Mesendoderm (in vitro differentiated cells): Measurements from ENCODE around the gene FSHR.
A peak's percentile ranks its signal among the peaks of the same experiment; 100 is the strongest.

Source experiments
- DNase-seq: peaks from one replicate; pipeline ENCODE4 v3.0.0; 2013
- H2AK5ac ChIP-seq: 2 replicates; pipeline ENCODE4 v1.6.1; 2013; ENCODE audit warnings: low read length, inconsistent platforms
- H2BK120ac ChIP-seq: 2 replicates; pipeline ENCODE4 v1.6.1; 2013; ENCODE audit warnings: low read depth, mild to moderate bottlenecking, low read length, moderate library complexity, mixed read lengths
- H2BK15ac ChIP-seq: replicated peaks from 2 replicates; pipeline ENCODE4 v1.6.1; 2013; ENCODE audit warnings: low read depth, mild to moderate bottlenecking, moderate library complexity
- H2BK5ac ChIP-seq: 2 replicates; pipeline ENCODE4 v1.6.1; 2013; ENCODE audit warnings: low read length, inconsistent platforms
- H3K18ac ChIP-seq: 2 replicates; pipeline ENCODE4 v1.6.1; 2013; ENCODE audit warnings: mild to moderate bottlenecking, low read length, mixed read lengths
- H3K23ac ChIP-seq: one replicate; pipeline ENCODE4 v1.6.1; 2013; ENCODE audit warnings: low read length
- H3K27ac ChIP-seq: 2 replicates; pipeline ENCODE4 v1.5.1; 2013; ENCODE audit warnings: low read depth, mild to moderate bottlenecking, inconsistent platforms, low read length, moderate library complexity
- H3K27me3 ChIP-seq: 2 replicates; pipeline ENCODE4 v1.6.1; 2013; ENCODE audit warnings: low read length, control low read depth, mild to moderate bottlenecking, inconsistent platforms; ENCODE audit not compliant: insufficient read depth, poor library complexity
- H3K36me3 ChIP-seq: 2 replicates; pipeline ENCODE4 v1.6.1; 2013; ENCODE audit warnings: low read length, inconsistent platforms; ENCODE audit not compliant: control insufficient read depth, insufficient read depth
- H3K4ac ChIP-seq: one replicate; pipeline ENCODE4 v1.6.1; 2013; ENCODE audit warnings: low read depth, mild to moderate bottlenecking, low read length, moderate library complexity
- H3K4me1 ChIP-seq: 2 replicates; pipeline ENCODE4 v1.6.1; 2013; ENCODE audit warnings: low read depth, low read length, inconsistent platforms; ENCODE audit not compliant: control insufficient read depth
- H3K4me2 ChIP-seq: 2 replicates; pipeline ENCODE4 v1.6.1; 2013; ENCODE audit warnings: low read length
- H3K4me3 ChIP-seq: 2 replicates; pipeline ENCODE4 v1.5.1; 2013; ENCODE audit warnings: mild to moderate bottlenecking, low read length
- H3K56ac ChIP-seq: one replicate; pipeline ENCODE4 v1.6.1; 2013; ENCODE audit warnings: low read length
- H3K79me1 ChIP-seq: 2 replicates; pipeline ENCODE4 v1.6.1; 2013; ENCODE audit warnings: low read length, inconsistent platforms
- H3K79me2 ChIP-seq: 2 replicates; pipeline ENCODE4 v1.6.1; 2013; ENCODE audit warnings: mild to moderate bottlenecking, low read length; ENCODE audit not compliant: control insufficient read depth, insufficient read depth
- H3K9ac ChIP-seq: 2 replicates; pipeline ENCODE4 v1.6.1; 2013; ENCODE audit warnings: low read length, inconsistent platforms
- H4K5ac ChIP-seq: one replicate; pipeline ENCODE4 v1.6.1; 2013; ENCODE audit warnings: low read length
- H4K8ac ChIP-seq: one replicate; pipeline ENCODE4 v1.6.1; 2013; ENCODE audit warnings: low read depth, mild to moderate bottlenecking, control low read depth, low read length, moderate library complexity
- WGBS: extraction: QIAGEN DNeasy Blood & Tissue Kit; methylation state at CpG from one replicate; pipeline ENCODE4 v1.1.7; 2013; ENCODE audit warnings: low lambda C conversion rate, missing lambda C conversion rate; ENCODE audit not compliant: insufficient coverage; ENCODE audit errors: extremely low coverage; 5-methylcytosine and 5-hydroxymethylcytosine counted together

FSHR gene

GRCh38 chr2:48943436-48943835, 210.9 kb downstream of the FSHR start:
- no peak overlapping the region for H3K56ac ChIP-seq
- H2AK5ac ChIP-seq = no peak overlapping the region
- no peak overlapping the region for H2BK15ac ChIP-seq
- no peak overlapping the region for H2BK120ac ChIP-seq
- no peak for DNase-seq
- H3K18ac ChIP-seq = no peak overlapping the region
- H3K4me2 ChIP-seq = no peak overlapping the region
- H3K9ac ChIP-seq = no peak overlapping the region
- H3K23ac ChIP-seq = no peak overlapping the region
- H3K27me3 ChIP-seq = no peaks in the 10 kb centered on the region
- no CpG with 5 or more reads among the region's 3 CpGs for WGBS
- no peak overlapping the region for H3K4me3 ChIP-seq
- H4K8ac ChIP-seq = no peak overlapping the region
- no peaks in the 10 kb centered on the region for H3K36me3 ChIP-seq
- no peak overlapping the region for H2BK5ac ChIP-seq
- H4K5ac ChIP-seq = no peak overlapping the region
- H3K27ac ChIP-seq = no peak overlapping the region
- no peaks in the 10 kb centered on the region for H3K79me2 ChIP-seq
- H3K4ac ChIP-seq = no peak overlapping the region
- H3K4me1 ChIP-seq = no peaks in the 10 kb centered on the region
- H3K79me1 ChIP-seq = no peaks in the 10 kb centered on the region

GRCh38 chr2:48941908-48942307, 212.4 kb downstream of the FSHR start:
- Histone ChIP-seq H3K4ac (no peak overlapping the region), H4K5ac (no peak overlapping the region), H3K56ac (no peak overlapping the region), H3K9ac (no peak overlapping the region), H4K8ac (no peak overlapping the region), H2BK15ac (no peak overlapping the region), H2AK5ac (no peak overlapping the region), H2BK5ac (no peak overlapping the region), H3K27ac (no peak overlapping the region), H3K4me2 (no peak overlapping the region), H3K4me1 (no peaks in the 10 kb centered on the region), H3K27me3 (no peaks in the 10 kb centered on the region), H3K79me1 (no peaks in the 10 kb centered on the region), H3K23ac (no peak overlapping the region), H3K36me3 (no peaks in the 10 kb centered on the region), H3K79me2 (no peaks in the 10 kb centered on the region), H3K18ac (no peak overlapping the region), H3K4me3 (no peak overlapping the region), H2BK120ac (no peak overlapping the region)
- WGBS = no CpG with 5 or more reads among the region's 1 CpG
- DNase-seq = no peak

- Histone ChIP-seq H4K5ac (no peak overlapping the region), H3K56ac (no peak overlapping the region), H3K4ac (no peak overlapping the region), H3K23ac (no peak overlapping the region), H3K4me3 (no peak overlapping the region), H3K18ac (no peak overlapping the region), H2BK5ac (no peak overlapping the region), H3K27me3 (no peaks in the 10 kb centered on the region), H3K79me1 (no peaks in the 10 kb centered on the region), H3K79me2 (no peaks in the 10 kb centered on the region), H3K4me2 (no peak overlapping the region), H3K9ac (no peak overlapping the region), H2AK5ac (no peak overlapping the region), H3K36me3 (no peaks in the 10 kb centered on the region), H4K8ac (no peak overlapping the region), H3K4me1 (no peaks in the 10 kb centered on the region), H3K27ac (no peak overlapping the region), H2BK15ac (no peak overlapping the region), H2BK120ac (no peak overlapping the region)
- no peak for DNase-seq
- no CpG with 5 or more reads among the region's 3 CpGs for WGBS
Observed at GRCh38 chr2:48941456-48941855, 212.9 kb downstream of the FSHR start.

DNA sequence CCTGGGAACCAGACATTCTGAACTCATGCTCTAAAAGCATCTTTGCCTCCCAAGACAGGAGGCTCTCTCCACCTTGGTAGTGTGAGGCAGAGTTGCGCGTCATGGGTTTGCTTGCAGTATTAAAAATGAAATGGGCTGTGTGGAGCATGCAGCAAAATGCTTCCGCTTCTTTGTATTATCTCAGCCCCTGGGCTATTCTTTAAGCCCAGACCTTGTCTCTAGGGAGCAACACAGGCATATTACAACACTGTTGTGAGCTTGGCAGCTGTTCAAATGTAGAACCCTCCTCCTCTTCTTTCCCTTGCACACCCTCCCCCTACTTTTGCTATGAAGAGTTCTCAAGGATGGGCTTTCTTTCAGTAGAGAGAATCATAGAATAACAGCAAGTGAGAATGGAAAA, 213.7 kb downstream of the FSHR start:
- Histone ChIP-seq H3K4me3 (no peak overlapping the region), H3K9ac (no peak overlapping the region), H3K56ac (no peak overlapping the region), H4K5ac (no peak overlapping the region), H2BK5ac (no peak overlapping the region), H3K36me3 (no peaks in the 10 kb centered on the region), H2BK15ac (no peak overlapping the region), H3K79me1 (no peaks in the 10 kb centered on the region), H3K79me2 (no peaks in the 10 kb centered on the region), H2AK5ac (no peak overlapping the region), H3K4ac (no peak overlapping the region), H4K8ac (no peak overlapping the region), H3K27me3 (no peaks in the 10 kb centered on the region), H3K27ac (no peak overlapping the region), H3K18ac (no peak overlapping the region), H3K4me1 (no peaks in the 10 kb centered on the region), H2BK120ac (no peak overlapping the region), H3K23ac (no peak overlapping the region), H3K4me2 (no peak overlapping the region)
- WGBS = no CpG with 5 or more reads among the region's 3 CpGs
- DNase-seq = no peak

GRCh38 chr2:48939232-48939631, 215.1 kb downstream of the FSHR start:
- no CpG with 5 or more reads among the region's 4 CpGs for WGBS

GRCh38 chr2:48938231-48938630, 216.1 kb downstream of the FSHR start:
- H2BK5ac ChIP-seq = no peak overlapping the region
- H3K4me1 ChIP-seq = no peaks in the 10 kb centered on the region
- no peak overlapping the region for H3K4me2 ChIP-seq
- WGBS = 100% methylated on average over 2 of the region's 4 CpGs
- H3K27me3 ChIP-seq = no peaks in the 10 kb centered on the region
- no peaks in the 10 kb centered on the region for H3K36me3 ChIP-seq
- H4K5ac ChIP-seq = no peak overlapping the region
- no peak overlapping the region for H3K27ac ChIP-seq
- H3K4me3 ChIP-seq = no peak overlapping the region
- no peak overlapping the region for H2BK120ac ChIP-seq
- no peak overlapping the region for H3K56ac ChIP-seq
- H3K4ac ChIP-seq = no peak overlapping the region
- H4K8ac ChIP-seq = no peak overlapping the region
- no peaks in the 10 kb centered on the region for H3K79me2 ChIP-seq
- no peak for DNase-seq
- H3K79me1 ChIP-seq = no peaks in the 10 kb centered on the region
- no peak overlapping the region for H2BK15ac ChIP-seq
- no peak overlapping the region for H3K18ac ChIP-seq
- H2AK5ac ChIP-seq = no peak overlapping the region
- no peak overlapping the region for H3K23ac ChIP-seq
- no peak overlapping the region for H3K9ac ChIP-seq

More at GRCh38 chr2:48939232-48939631, 215.1 kb downstream of the FSHR start:
- Histone ChIP-seq H2BK15ac (no peak overlapping the region), H3K56ac (no peak overlapping the region), H3K27ac (no peak overlapping the region), H3K27me3 (no peaks in the 10 kb centered on the region), H2BK5ac (no peak overlapping the region), H3K4me1 (no peaks in the 10 kb centered on the region), H3K9ac (no peak overlapping the region), H3K4ac (no peak overlapping the region), H2BK120ac (no peak overlapping the region), H3K4me2 (no peak overlapping the region), H3K79me2 (no peaks in the 10 kb centered on the region), H4K5ac (no peak overlapping the region), H3K23ac (no peak overlapping the region), H2AK5ac (no peak overlapping the region), H3K18ac (no peak overlapping the region), H3K4me3 (no peak overlapping the region), H3K36me3 (no peaks in the 10 kb centered on the region), H3K79me1 (no peaks in the 10 kb centered on the region), H4K8ac (no peak overlapping the region)
- DNase-seq = peak; percentile 26
